ENCODE measurements around the gene PRPF38B.
"Not testable (repeated sequence)": the region's sequence is repeated elsewhere in the genome, so short reads cannot be mapped to it uniquely, and the experiment has no call there.

- TF ChIP-seq, protein P1, sequence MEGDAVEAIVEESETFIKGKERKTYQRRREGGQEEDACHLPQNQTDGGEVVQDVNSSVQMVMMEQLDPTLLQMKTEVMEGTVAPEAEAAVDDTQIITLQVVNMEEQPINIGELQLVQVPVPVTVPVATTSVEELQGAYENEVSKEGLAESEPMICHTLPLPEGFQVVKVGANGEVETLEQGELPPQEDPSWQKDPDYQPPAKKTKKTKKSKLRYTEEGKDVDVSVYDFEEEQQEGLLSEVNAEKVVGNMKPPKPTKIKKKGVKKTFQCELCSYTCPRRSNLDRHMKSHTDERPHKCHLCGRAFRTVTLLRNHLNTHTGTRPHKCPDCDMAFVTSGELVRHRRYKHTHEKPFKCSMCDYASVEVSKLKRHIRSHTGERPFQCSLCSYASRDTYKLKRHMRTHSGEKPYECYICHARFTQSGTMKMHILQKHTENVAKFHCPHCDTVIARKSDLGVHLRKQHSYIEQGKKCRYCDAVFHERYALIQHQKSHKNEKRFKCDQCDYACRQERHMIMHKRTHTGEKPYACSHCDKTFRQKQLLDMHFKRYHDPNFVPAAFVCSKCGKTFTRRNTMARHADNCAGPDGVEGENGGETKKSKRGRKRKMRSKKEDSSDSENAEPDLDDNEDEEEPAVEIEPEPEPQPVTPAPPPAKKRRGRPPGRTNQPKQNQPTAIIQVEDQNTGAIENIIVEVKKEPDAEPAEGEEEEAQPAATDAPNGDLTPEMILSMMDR (optimal IDR thresholded peaks at IDR 0.05 in 1 of 3, IDR thresholded peaks at IDR 0.05 in 1 of 3, conservative IDR thresholded peaks at IDR 0.05 in 1 of 3; ENCODE audit: extremely low read depth in 1 of 3, insufficient read depth in 2 of 3, low read length in 3 of 3), result not testable (repeated sequence)
- not testable (repeated sequence) for TF ChIP-seq EZH2 (IDR thresholded peaks at IDR 0.05; ENCODE audit: low read length)
Observed at GRCh38 chr1:108667422-108667821, 24.7 kb upstream of the PRPF38B start.

Measured in keratinocyte (primary cell).